Measurements from ENCODE around the gene TMED6. TPM values are rescaled to one million over a fixed set of nuclear protein-coding genes. Genes with fewer than 3 reads are reported as not detected.

Gene TMED6
- total and polyA plus RNA-seq, 2 of the 8 experiments (the other 6 are each of a cell fraction or from before 2014, with no cell fraction given), result not detected

DNA sequence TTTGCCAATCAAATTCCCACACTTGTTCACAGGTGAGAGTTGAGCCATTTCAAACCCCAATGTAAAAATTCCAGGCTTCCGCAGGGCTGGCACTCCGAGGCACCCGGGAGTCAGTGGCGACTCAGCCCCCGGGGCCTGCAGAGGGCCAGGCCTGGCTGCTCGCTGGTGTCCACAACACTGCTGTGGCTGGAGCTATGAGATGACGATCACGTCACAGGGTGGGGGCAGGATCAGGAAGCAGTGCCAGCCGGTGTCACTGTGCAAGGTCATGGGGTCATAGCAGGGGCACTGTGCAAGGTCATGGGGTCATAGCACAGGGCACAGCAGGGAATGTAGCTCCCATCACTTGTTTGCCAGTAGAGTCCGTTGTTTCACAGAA lies 32.7 kb downstream of the TMED6 start:
- TF ChIP-seq, protein P1, sequence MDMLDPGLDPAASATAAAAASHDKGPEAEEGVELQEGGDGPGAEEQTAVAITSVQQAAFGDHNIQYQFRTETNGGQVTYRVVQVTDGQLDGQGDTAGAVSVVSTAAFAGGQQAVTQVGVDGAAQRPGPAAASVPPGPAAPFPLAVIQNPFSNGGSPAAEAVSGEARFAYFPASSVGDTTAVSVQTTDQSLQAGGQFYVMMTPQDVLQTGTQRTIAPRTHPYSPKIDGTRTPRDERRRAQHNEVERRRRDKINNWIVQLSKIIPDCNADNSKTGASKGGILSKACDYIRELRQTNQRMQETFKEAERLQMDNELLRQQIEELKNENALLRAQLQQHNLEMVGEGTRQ (IDR thresholded peaks at IDR 0.05; ENCODE audit: low read length), result no peak
- TF ChIP-seq SP4 (IDR thresholded peaks at IDR 0.05; ENCODE audit: low read length) (no peak), RBBP5 (IDR thresholded peaks at IDR 0.05; ENCODE audit: borderline replicate concordance, low read depth, low read length) (no peak), KDM5A (IDR thresholded peaks at IDR 0.05; ENCODE audit: low read length) (no peak), TCF12 (IDR thresholded peaks at IDR 0.05; ENCODE audit: low read depth, low read length) (no peak), ZNF274 (IDR thresholded peaks at IDR 0.05; ENCODE audit: borderline replicate concordance, extremely low read depth, low read length) (no peak), CTBP2 (IDR thresholded peaks at IDR 0.05; ENCODE audit: borderline replicate concordance, insufficient read depth, insufficient read length, low read length) (no peak), NRF1 (IDR thresholded peaks at IDR 0.05; ENCODE audit: low read depth, low read length) (no peak)
- CTCF ChIA-PET (ENCODE audit: partially characterized antibody), result no interaction called here

More for the DNA sequence above, 32.7 kb downstream of the TMED6 start:
- no peak overlapping the region for H2AK5ac ChIP-seq (ENCODE audit: low read depth, low read length)
- no peaks in the 10 kb centered on the region for H3K9me3 ChIP-seq (ENCODE audit: insufficient read depth in 2 of 2, low read depth in 1 of 2, low read length in 1 of 2)
- no peak overlapping the region for H2BK5ac ChIP-seq (ENCODE audit: low read depth, low read length)
- H2BK15ac ChIP-seq (ENCODE audit: low read length), result no peak overlapping the region
- H2AFZ ChIP-seq (ENCODE audit: low read length), result no peak overlapping the region
- WGBS, 2 experiments (ENCODE audit: extremely low coverage in 1 of 2, insufficient coverage in 1 of 2, insufficient read length in 1 of 2, insufficient replicate concordance in 2 of 2, low coverage in 1 of 2, low lambda C conversion rate in 2 of 2, missing lambda C conversion rate in 1 of 2), result 96% methylated on average over 10 of the region's 10 CpGs; no CpG with 5 or more reads in 1 of the 2 experiments
- POLR2A ChIA-PET (ENCODE audit: partially characterized antibody), result interaction anchor here (1.1 to 24.8 kb wide), 3 partner anchors 18 to 95 kb away, joined by 3 to 497 read pairs (median 3); partner anchors contain the start of genes COG8, NIP7, PDF and TMED6
- no peak overlapping the region for H3K4me2 ChIP-seq (ENCODE audit: insufficient read depth in 1 of 2, low read depth in 2 of 2, low read length in 2 of 2)
- no peak overlapping the region for H3K4ac ChIP-seq (replicated peaks; ENCODE audit: insufficient read length, low read depth, low read length)
- no peaks in the 10 kb centered on the region; the same call in 1 of the 2 replicates for H3K79me1 ChIP-seq (ENCODE audit: low read depth, low read length)
- no peak for DNase-seq (ENCODE audit: low read depth in 1 of 2, low spot score in 2 of 2)
- peaks cover 2 to 23% of the 10 kb centered on the region in 2 experiments for H4K20me1 ChIP-seq (replicated peaks in 1 of 2; ENCODE audit: control insufficient read depth in 1 of 2, insufficient read depth in 2 of 2, low read length in 2 of 2)
- no peaks in the 10 kb centered on the region for H3K4me1 ChIP-seq (replicated peaks in 1 of 4; ENCODE audit: control insufficient read depth in 3 of 4, insufficient read depth in 4 of 4, low read length in 3 of 4)
- no peak overlapping the region for H2BK12ac ChIP-seq (ENCODE audit: low read depth, low read length)
- H3K18ac ChIP-seq (ENCODE audit: extremely low read depth, low read length), result no peak overlapping the region
- H3K23ac ChIP-seq (ENCODE audit: insufficient read length), result no peak overlapping the region
- H3K27me3 ChIP-seq (replicated peaks in 1 of 4; ENCODE audit: control insufficient read depth in 3 of 4, extremely low read depth in 1 of 4, insufficient read depth in 3 of 4, low read length in 3 of 4), result no peaks in the 10 kb centered on the region
- no peak overlapping the region for H3K4me3 ChIP-seq (ENCODE audit: extremely low read depth in 1 of 4, insufficient read depth in 2 of 4, low read depth in 3 of 4, low read length in 4 of 4)
- H3K9ac ChIP-seq (replicated peaks in 1 of 4; ENCODE audit: extremely low read depth in 1 of 4, low read depth in 3 of 4, low read length in 3 of 4), result no peak overlapping the region
- H3K14ac ChIP-seq (ENCODE audit: insufficient read length), result no peak overlapping the region
- H4K91ac ChIP-seq (replicated peaks; ENCODE audit: insufficient read length, low read length), result no peak overlapping the region
- no peaks in the 10 kb centered on the region; the same call in 1 of the 2 replicates for H3K23me2 ChIP-seq (ENCODE audit: low read depth, low read length)
- no peak overlapping the region for H2BK20ac ChIP-seq (ENCODE audit: low read length)
- H3K79me2 ChIP-seq (ENCODE audit: control insufficient read depth in 1 of 2, insufficient read depth in 2 of 2, low read length in 2 of 2), result peaks cover 0 to 13% of the 10 kb centered on the region in 2 experiments; a peak in 1 of 4 replicates
- H2BK120ac ChIP-seq (replicated peaks; ENCODE audit: low read depth, low read length), result no peak overlapping the region
- no peak overlapping the region for H3K27ac ChIP-seq (ENCODE audit: low read depth, low read length)
- no peak overlapping the region for H4K5ac ChIP-seq (ENCODE audit: insufficient read length, low read depth, low read length)
- H3K56ac ChIP-seq (replicated peaks; ENCODE audit: insufficient read length, low read depth, low read length), result no peak overlapping the region
- peak overlapping the region; percentile 71; the same call in 1 of the 2 replicates for H4K8ac ChIP-seq (ENCODE audit: extremely low read depth, insufficient read depth, low read length)
- no peak for FAIRE-seq
- H3K36me3 ChIP-seq (ENCODE audit: control insufficient read depth in 2 of 4, insufficient read depth in 4 of 4, low read length in 3 of 4), result peaks cover 26 to 63% (median 50%) of the 10 kb centered on the region in 4 experiments
